Astrocyte of the spinal cord (primary cell): ENCODE measurements around the gene MIX23.

Experiments used
- DNase-seq: peaks from one replicate; pipeline ENCODE4 v3.0.0; 2011; ENCODE audit warnings: low read depth, low spot score
- H3K4me3 ChIP-seq: 2 replicates; pipeline ENCODE4 v1.5.1; 2011; ENCODE audit warnings: low read depth, mild to moderate bottlenecking, low read length, moderate library complexity
- in situ Hi-C: cut with HindIII; loops from 2 replicates; pipeline ENCODE4 v1.10.0; 2017; ENCODE audit warnings: low sequenced_read_pairs
- TF ChIP-seq, protein P1 (sequence below): IDR thresholded peaks from 2 replicates; pipeline ENCODE4 v1.5.1; 2012; ENCODE audit warnings: low read depth, mild to moderate bottlenecking, low read length, inconsistent platforms

Gene MIX23

DNA sequence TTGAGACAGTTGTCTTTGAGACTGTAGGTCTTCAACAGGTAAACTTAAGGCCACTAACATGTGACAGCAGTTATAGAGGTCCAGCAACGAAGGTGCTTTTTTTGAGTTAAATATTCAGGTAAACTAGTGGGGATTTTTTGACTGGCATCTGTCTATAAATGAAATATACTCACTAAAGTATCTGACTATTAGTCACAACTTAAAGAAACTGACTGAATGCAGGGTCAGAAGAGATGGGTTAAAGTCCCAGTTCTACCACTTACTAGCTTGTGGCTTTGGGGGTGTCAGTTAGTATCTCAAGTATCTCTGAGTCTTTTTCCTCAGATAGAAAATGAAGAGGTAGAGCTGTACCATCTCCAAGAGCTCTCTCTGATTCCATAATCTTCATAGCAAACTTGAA lies 18.0 kb downstream of the MIX23 start:
- TF ChIP-seq, protein P1, sequence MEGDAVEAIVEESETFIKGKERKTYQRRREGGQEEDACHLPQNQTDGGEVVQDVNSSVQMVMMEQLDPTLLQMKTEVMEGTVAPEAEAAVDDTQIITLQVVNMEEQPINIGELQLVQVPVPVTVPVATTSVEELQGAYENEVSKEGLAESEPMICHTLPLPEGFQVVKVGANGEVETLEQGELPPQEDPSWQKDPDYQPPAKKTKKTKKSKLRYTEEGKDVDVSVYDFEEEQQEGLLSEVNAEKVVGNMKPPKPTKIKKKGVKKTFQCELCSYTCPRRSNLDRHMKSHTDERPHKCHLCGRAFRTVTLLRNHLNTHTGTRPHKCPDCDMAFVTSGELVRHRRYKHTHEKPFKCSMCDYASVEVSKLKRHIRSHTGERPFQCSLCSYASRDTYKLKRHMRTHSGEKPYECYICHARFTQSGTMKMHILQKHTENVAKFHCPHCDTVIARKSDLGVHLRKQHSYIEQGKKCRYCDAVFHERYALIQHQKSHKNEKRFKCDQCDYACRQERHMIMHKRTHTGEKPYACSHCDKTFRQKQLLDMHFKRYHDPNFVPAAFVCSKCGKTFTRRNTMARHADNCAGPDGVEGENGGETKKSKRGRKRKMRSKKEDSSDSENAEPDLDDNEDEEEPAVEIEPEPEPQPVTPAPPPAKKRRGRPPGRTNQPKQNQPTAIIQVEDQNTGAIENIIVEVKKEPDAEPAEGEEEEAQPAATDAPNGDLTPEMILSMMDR: no peak
- in situ Hi-C loops: no loop called here
- no peak for DNase-seq
- no peak overlapping the region for H3K4me3 ChIP-seq

DNA sequence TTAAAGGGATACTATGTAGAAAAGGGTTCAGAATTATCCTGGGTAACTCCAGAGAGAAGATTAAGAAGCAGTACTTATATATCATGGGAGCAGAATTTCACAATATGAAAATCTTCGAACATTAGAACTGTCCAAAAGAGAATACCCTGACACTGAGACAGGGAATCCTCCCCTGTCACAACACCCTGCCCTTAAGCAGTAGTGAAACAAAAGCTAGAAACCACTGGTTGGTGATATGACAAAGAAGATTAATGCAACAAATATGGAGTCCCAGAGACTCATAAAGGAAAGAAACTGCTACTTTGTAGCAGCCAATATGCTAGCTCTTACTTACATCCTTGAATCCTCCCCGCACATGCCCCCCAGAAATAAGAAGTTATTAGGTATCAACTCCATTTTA lies 18.5 kb downstream of the MIX23 start:
- in situ Hi-C loops: no loop called here
- no peak overlapping the region for H3K4me3 ChIP-seq
- DNase-seq: no peak
- TF ChIP-seq, protein P1: no peak

DNA sequence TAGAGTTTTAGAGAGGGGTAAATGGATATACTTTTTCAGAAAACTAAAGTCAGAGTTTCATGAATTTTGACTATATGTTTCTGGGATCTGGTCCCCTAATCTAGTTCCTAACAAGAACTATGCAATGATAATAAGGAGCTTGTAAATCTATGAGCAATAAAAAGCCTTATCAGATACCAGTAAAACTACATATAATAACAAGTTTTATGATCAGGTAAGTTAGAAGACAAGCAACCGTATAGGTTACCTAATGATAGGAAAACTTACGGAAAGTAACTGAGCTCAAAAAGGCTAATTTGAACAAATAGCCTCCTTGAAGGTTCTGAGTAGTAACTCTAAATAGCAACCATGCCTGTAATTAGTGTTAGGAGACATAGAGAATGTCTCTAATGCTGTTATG lies 21.0 kb downstream of the MIX23 start:
- in situ Hi-C loops: no loop called here
- TF ChIP-seq, protein P1: no peak
- no peak overlapping the region for H3K4me3 ChIP-seq
- DNase-seq: no peak

DNA sequence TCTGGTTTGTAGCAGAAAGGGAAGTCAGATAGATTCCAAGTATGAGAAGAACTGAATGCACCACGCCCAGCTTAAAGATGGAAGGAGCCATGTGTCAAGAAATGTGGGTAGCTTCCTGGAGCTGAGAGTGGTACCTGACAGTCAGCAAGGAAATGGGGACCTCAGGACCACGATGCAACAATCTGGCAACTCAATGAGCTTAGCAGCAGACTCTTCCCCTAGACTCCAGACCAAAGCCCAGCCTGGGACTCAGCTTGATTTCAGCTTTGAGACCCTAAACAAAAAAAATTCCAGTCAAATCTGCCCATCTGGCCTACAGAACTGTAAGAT lies 24.4 kb downstream of the MIX23 start:
- no peak for DNase-seq
- no peak overlapping the region for H3K4me3 ChIP-seq
- TF ChIP-seq, protein P1: no peak
- in situ Hi-C loops: no loop called here

DNA sequence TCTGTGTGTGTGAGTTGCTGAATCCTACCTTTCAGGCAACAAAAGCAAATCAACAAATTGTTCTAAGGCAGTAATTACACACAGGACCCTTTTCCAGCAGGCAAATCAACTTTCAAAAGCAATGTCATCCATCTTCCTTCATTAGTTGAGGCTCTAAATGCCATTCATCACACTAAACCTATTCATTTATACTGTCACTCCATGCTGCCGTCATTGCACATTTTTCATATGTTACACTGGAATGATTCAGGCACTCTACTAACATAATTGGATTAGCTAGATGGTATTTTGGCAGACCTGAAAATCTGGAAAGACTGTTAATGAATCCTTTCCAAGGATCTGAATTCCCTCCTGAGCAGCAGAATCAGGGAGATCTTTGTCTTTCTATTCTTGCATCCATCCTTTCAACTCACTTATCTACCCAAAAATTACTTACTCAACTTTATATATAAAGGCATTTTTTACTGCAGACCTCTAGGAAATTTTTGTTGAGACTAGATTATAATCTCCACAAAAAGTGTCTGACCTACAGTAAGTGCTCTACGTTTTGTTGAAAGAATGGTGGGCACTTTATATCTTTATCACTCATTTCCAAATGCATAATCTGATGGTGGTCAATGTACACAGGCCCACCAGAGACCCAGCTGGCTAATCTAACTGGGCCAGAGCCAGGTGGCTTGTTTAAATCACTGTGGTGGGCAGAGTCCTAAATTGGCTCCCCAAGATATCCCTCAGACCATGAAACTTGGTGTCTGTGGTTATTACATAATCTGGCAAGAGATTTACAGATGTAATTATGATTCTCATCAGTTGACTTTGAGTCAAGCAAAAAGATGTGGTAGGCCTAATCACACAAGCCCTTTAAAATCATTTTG lies 25.0 kb downstream of the MIX23 start:
- in situ Hi-C loops: no loop called here
- TF ChIP-seq, protein P1: no peak
- DNase-seq: no peak
- H3K4me3 ChIP-seq: no peak overlapping the region

DNA sequence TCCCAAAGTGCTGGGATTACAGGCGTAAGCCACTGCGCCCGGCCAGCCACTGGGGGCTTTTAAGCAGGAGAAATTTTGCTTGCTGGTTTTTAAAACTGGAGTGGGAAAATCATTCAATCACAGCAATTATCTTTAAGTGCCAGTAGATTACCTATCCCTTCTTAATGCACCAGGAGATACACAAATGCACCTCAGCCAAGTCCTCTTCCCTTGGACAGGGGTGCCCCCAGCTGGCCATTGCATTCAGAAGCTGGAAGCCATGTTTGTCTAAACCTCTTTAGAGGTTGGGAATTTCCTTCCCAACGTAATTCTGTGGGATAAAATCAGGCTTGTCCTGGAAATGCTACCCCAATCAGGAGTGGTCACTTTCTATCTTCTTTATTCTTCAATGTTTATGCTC lies 26.6 kb downstream of the MIX23 start:
- peak; percentile 9 for DNase-seq
- TF ChIP-seq, protein P1: peak; percentile 36
- H3K4me3 ChIP-seq: no peak overlapping the region
- in situ Hi-C loops: no loop called here

DNA sequence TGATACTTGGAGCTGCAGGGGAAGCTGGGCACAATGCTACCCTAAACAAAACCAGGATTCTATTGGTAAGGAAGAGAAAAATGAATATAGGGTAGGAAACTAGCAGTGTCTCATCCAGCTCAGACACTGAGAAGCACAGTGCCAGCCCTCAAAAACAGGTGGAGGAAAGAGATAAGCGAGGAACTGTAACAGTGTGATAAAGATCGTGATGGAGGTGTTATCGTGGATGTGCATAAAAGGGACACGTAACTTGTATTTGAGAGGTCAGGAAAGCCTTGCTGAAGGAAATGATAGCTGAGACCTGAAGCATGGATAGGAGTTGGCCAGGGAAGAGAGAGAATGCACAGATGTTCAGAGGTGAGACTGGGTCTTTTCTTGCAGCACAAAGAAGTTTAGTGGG lies 27.4 kb downstream of the MIX23 start:
- DNase-seq: no peak
- in situ Hi-C loops: no loop called here
- TF ChIP-seq, protein P1: no peak
- H3K4me3 ChIP-seq: no peak overlapping the region
